T-helper 2 cell (primary cell): ENCODE data around the gene WTAP.
"Not testable (repeated sequence)": the region's sequence is repeated elsewhere in the genome, so short reads cannot be mapped to it uniquely, and the experiment has no call there.

Experiments
- DNase-seq, 5 experiments: peaks; one replicate each; pipeline versions ENCODE4 v3.0.0 to v3.0.0-alpha.2; 2012 to 2022

Gene WTAP

DNA sequence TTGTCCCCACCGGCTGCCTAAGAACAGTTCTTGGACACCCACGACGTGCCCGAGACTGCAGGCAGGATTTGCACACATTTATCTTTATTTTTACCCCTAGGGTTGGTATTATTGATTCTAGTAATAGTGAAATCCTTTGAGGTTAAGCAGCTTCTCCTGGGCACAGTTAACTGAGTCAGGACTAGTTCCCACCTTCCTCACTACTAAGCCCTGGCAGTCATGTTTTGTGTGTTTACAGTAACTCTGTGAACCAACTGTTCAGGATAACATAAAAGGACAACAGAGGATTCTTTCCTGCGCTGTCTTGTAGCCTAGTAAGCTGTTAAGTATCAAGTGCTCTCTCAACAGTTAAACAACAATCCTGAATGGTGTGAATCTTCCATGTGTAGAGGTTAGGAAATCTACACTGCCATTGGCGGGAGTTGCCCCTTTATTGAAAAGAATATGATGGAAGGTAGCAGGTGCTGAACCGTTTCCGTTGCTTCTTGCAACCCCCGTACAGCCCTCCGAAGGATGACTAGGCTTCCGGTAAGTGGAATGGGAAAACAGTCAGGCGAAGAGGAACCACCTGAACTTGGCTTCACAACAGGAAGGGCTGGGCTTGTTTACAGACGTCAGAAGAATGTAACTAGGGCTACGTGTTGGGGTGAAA, 33.3 kb upstream of the WTAP start:
- peak in 3 of 5 experiments; percentile 44 to 53 (median 51) for DNase-seq

DNA sequence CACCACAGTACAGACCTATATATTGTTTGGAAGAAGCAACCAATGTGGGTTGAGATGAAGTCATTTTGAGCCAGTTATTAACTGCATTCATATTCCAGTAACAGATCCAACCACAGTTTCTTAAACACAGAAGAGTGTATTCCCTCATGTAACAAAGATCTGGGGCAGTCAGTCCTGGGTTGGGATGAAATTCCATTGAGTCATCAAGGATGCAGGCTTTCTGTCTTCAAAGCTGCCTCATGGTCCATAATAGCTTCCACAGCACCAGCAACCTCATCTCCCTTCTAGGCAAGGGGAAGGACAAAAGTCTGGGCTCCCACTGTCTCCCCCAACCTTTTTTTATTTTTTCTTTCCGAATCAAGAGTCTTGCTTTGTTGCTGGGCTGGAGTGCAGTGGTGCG, 31.3 kb upstream of the WTAP start:
- no peak for DNase-seq

DNA sequence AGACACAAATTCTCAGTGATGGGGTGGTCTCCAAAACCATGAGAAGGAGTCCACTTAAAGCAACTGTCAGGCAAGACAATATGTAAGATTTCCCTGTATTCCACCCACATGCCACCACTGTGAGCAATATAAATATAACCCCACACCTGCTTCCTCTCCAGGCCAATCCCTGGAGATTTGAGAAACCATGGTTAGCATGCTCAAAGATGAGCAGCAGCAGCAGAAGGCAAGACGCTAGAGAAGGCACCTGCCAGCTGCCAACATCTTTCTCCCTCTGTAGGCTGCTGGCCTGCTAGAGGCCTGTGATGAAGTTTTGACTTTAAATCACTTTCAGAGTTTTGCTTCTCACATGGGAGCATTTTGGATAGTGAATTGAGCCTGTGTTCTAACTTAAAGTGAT, 26.3 kb upstream of the WTAP start:
- no peak for DNase-seq

DNA sequence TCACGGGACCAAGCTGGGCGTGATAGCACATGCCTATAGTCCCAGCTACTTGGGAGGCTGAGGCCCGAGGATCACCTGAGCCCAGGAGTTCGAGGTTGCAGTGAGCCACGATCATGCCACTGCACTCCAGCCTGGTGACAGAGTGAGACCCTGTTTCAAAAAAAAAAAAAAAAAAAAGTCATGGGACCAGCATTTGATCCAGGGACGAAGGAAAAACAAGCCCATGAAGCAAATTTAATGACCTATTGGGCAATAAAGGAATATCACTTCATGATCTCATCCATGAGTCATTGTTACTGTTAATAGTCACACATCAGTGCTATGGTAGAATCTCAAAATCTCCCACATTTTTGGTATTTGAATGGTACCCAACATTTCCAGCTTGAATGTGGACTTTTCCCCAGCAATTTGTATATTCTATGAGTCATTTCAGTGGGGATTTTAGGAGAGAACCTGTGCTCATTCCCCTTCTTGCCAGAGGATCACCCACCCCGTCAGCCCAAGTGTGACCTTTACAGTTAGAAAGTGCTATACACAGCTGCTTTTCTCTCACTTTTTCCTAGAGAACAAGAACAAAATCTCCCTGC, 25.8 kb upstream of the WTAP start:
- DNase-seq = no peak

DNA sequence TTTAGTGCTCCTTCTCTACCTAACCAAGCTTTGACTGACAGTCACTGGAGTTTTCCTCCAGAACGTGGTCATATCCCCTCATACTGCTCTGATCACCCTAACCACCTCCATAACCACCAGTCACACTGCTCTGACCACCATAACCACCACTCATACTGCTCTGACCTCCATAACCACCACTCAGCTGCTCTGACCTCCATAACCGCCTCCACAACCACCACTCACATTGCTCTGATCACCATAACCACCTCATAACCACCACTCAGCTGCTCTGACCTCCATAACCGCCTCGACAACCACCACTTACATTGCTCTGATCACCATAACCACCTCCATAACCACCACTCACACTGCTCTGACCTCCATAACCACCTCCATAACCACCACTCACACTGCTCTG, 16.7 kb upstream of the WTAP start:
- DNase-seq = not testable (repeated sequence)

DNA sequence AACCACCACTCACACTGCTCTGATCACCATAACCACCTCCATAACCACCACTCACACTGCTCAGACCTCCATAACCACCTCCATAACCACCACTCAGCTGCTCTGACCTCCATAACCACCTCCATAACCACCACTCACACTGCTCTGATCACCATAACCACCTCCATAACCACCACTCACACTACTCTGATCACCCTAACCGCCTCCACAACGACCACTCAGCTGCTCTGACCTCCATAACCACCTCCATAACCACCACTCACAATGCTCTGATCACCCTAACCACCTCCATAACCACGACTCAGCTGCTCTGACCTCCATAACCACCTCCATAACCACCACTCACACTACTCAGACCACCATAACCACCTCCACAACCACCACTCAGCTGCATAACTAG, 14.9 kb upstream of the WTAP start:
- not testable (repeated sequence) for DNase-seq

DNA sequence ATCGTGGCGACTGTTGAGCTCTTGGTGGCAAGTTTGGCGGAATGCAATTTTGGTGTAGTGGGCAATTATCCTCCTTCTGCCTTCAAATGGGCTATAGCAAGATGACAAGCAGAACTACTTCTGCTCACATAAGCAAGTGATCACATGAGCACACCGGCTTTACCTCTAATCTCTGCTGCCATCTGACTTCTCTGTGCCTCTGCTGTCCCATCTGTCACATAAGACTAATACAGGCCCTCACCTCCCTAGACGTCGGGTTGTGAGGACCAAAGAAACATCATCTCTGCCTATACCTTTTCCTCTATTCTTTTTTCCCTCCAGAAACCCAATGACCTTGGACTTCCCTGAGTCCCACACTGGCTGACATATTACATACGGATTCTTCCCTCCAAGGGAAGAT, 13.3 kb upstream of the WTAP start:
- no peak for DNase-seq

DNA sequence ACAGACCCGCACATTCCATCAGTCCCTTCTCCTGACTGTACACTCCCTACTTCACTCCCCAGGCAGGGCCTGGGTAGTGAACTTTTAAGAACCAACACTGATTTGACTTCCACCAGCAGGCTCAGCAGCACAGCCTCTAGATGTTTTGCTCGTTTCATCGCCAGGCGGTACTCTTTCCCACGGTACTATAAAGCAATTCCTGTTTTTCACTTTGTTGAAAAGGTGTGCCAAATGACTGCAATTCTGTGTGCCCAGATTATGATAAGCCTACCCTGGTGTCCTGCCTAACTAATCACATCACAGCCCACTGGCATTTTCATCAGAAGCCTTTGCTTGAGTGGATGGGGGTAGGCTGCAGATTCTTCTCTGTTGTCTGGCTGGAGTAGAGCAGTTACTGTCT, 12.9 kb upstream of the WTAP start:
- DNase-seq = no peak

DNA sequence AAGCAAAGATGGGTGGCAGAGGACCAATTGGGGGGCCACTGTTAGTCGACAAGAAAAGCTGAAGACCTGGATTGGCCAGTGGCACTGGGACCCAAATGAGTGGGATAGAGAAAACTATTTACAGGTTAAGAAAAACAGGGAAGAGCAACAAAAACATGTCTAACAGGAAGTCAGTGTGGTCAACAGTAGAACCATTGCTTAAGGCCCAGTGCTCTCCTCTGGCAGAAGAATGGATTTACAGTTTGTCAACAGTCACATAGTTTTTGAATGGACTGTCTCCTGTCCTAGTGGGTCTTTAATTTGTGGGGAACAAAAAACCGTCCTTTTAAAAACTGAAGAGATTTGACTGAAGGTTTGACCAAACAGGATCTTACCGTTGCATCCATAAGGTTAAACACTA, 12.1 kb upstream of the WTAP start:
- no peak for DNase-seq

DNA sequence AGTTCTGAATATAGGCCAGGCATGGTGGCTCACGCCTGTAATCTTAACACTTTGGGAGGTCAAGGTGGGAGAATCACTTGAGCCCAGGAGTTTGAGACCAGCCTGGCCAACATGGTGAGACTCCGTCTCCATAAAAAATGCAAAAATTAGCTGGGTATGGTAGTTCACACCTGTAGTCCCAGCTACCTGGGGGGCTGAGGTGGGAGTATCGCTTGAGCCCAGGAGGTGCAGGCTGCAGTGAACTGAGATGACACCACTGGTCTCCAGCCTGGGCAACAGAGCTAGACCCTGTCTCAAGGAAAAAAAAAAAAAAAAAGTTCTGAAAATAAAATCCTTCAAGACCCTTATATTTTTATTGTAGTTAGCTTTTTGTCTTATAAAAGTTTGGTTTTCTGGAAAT, 11.7 kb upstream of the WTAP start:
- no peak for DNase-seq

DNA sequence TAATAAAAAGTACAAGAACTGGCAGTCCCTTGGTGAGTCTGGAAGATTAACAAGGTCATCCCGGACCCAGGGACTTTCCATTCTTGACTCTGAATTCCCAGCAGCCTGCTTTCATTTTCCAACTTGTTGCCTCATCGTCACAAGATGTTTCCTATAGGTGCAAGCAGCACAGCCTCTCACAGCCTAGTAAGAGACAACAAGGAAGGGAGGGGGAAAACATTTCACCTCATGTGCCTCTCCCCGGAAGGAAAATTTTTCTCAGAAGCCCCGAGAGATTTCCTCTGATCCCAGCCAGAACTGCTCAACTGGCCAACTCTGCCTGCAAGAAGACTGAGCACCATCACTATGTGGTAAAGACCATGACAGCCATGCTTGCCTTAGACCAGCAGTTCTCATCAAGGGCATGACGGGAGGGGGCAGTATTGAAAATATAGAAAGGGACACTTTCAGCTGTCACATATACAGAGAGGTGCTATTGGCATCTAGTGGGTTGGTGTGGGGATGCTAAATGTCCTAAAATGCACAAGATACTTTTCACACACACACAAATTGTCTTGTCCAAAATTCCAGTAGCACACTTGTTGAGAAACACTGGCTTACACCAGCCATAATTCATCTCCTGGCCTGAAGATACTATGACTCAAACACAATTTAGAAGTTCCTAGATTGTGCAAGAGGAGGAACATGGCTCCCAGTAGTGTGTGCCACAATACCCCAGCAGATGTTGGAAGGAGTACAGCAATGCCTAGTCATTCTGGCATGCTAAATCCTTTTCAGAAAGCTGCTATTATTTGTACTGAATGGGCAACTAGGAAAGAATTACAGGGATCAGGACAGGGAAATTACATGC, 10.8 kb upstream of the WTAP start:
- no peak for DNase-seq

DNA sequence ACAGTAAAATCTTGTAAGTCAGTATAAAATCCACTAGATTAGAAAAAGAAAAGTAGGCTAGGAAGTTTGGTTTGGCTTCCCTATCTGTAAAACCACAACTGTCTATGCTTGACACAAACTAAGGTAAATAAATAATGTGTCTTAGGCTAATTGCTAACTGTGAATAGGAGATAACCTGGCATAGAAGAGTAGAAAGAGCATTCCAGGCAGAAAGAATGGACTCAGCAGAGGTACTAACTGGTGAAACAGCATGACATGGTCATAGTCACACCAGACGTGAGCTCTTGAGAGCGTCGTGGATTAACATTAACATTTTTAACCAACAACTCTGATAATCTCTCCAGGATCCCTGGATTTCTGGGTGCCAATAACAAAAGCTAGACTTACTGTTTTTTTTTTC, 8.7 kb upstream of the WTAP start:
- DNase-seq = no peak

DNA sequence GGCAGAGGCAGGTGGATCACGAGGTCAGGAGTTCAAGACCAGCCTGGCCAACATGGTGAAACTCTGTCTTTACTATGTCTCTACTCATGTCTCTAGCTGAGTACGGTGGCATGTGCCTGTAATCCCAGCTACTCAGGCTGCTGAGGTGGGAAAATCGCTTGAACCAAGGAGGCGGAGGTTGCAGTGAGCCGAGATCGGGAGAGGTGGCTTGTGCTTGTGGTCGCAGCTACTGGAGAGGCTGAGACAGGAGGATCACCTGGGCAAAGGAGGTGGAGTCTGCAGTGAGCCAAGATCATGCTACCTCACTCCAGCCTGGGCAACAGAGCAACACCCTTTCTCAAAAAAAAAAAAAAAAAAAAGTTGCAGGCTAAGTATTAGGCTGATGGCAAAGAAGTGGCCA, 8.0 kb upstream of the WTAP start:
- no peak for DNase-seq

DNA sequence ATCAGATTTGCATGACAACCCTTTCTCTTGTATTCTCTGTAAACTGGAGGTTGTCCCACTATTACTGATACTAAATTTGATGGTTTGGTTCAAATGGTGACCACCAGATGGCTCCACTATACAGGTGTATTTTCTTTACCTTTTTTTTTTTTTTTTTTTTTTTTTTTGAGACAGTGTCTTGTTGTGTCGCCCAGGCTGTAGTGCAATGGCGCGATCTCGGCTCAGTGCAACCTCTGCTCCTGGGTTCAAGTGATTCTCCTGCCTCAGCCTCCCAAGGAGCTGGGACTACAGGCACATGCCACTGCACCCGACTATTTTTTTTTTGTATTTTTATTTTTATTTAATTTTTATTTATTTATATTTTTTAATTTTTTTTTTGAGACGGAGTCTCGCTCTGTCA, 6.6 kb upstream of the WTAP start:
- peak in 3 of 5 experiments; percentile 26 to 73 (median 36) for DNase-seq

DNA sequence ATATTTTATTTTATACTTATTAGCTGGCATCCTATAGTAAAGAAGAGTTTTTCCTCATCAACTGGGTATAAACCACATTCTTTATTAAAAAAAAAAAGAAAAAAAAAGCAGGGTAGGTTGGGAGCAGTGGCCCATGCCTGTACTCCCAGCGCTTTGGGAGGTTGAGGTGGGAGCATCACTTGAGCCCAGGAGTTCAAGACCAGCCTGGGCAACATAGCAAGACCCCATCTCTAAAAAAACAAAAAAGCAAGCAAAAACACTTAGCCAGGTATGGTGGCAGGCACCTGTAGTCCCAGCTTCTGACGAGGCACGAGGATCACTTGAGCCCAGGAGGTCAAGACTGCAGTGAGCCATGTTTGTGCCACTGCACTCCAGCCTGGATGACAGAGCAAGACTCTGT, 5.3 kb upstream of the WTAP start:
- not testable (repeated sequence) for DNase-seq

DNA sequence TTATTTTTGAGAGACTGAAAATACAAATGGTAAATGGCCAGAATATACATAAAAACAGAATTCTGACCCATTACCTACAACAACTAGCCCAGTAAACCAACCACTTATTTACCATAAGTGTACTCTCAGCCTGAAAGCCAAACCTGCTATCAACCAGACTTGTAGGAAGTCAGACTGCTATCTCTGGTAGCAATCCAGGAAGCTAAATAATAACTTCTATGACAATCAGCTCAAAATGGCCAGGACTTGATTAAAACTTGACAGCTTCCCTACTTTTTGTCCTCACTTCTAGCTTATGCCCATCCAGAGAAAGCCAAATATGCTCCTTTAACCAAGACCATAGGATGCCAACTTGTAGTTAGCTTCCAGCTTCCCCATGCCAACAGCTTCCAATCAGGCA, 4.7 kb upstream of the WTAP start:
- DNase-seq = no peak

DNA sequence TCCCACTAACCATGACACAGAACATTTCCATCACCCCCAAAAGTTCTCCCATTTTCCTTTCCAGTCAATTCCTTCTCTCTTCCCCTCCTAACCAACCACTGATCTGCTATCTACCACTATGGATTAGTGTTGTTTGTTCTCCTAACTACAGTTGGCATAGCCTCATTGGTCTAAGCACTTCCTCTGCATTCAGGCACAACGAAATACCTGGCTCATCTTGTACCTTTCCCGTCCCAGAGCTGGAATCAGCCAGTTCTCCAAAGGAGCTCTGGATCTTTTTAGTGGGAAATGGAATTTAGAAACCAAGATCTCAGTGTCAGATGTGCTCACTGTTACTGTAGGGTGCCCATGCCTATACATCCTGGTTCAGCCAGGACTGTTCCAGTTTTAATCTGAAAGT, 4.0 kb upstream of the WTAP start:
- DNase-seq = no peak

DNA sequence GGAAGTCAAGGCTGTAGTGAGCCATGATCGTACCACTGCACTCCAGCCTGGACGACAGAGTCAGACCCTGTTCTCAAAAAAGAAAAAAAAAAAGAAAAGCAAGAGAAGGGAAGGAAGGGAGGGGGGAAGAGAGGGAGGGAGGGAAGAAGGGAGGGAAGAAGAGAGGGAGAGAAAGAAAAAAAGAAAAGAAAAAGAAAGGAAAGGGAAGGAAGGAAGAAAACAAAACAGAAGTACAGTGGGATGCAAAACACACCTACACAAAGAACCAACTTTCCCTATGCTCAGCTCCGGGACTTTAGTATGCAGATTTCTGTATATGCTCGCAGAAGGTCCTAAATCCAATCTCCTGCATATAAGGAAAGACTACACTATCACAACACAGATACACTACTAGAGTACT, 2.5 kb upstream of the WTAP start:
- DNase-seq = no peak

DNA sequence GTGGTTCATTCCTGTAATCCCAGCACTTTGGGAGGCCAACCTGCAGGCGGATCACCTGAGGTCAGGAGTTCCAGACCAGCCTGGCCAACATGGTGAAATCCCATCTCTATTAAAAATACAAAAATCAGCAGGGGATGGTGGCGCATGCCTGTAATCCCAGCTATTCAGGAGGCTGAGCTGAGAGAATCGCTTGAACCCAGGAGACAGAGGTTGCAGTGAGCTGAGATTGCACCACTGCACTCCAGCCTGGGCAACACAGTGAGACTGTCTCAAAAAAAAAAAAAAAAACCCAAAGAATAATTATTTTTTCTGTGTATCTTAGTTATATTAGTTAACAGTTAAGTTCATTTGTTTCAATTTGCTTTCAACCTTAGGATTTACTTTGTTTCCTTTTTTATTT, 2.1 kb upstream of the WTAP start:
- DNase-seq = not testable (repeated sequence)

DNA sequence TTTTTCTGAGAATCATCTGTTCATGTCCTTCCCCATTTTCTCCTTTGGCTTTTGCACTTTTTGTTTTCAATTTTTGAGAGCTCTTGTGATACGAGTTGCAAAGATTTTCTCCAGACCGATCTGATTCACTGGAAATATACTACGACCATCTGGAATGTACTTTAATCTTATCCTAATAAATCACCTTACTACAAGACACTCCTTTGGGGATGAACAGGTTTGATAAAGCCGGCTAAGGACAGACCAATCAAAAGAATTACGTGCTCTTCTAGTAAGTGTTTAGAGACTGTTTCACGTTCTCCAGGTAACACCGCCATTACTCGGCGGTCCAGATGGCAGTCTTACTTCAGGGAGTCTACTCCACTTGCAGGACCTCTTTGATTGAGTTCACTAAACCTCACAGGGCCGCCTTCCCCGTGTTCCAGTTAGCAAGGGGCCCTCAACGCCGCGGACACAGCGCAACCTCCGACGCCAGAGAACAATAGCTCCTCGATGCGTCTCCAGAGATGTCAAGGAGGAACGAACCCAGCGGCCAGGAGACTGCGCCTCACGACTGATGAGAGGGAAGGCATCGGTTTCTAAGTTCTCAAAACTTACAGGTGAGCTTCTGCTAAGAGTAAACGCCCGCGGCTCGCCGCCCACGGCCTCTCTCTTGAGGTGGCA, 920 bp upstream of the WTAP start:
- DNase-seq = no peak

DNA sequence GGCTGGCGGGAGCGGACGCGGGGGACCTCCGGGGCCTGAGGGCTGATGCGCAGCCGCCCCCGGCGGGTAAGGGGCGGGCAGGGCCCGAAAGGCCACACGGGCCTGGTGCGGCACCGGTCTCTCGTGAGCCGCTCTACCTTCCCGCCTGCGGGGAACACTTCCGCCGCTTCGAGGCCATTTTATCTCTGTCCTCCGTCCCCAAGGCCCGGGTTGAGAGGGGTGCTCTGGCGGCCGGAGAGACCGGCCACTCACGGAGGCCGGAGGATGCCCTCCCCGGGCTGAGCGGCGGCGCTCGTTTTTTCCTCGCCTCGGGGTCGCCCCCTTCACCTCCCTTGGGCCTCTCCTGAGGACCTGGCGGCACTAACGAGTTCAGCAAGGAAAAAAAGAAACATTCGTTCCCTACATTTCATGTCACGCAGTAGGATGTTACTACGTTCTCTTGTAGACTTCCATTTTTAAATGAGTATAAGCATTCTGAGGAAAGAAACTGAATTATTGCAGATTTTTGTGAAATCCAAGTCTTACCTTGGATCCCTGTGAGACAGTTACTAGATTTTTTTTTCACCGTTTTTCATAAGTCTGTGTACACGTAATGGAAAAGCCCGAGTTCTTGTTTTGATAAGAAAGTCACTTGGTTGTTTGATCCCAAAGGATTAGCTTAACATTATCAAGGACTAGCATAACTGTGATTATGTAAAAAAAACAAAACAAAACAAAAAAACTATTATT, 575 bp downstream of the WTAP start:
- DNase-seq = peak in 2 of 5 experiments; percentile 31 to 73

DNA sequence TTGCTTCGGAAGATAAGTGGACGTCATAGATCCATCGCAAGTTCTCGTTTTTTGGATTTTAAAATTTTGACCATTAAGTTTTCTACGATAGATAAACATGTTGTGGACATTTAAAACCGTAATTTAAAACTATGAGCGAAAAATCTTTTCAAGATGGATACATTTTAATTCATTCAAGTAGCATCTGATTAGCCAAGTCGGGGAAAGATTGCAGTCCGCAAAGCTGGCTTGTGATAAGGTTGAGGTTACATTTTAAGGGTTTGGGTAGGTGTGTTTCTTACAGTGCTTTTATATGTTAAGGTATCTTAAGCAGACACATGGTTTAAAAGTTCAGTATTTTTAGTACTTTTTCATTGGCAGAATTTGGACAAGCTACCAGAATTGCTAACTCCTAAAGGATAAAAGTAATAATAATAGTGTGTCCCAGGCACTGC, 1.2 kb downstream of the WTAP start:
- peak in 1 of 5 experiments; percentile 66 for DNase-seq
